ENCODE data around the gene RNF123. TPM values are rescaled to one million over a fixed set of nuclear protein-coding genes. Genes with fewer than 3 reads are reported as not detected.

The RNF123 gene
- 10 to 100 TPM; 12.3 to 20.9 (median 13.6) TPM for polyA plus RNA-seq

DNA sequence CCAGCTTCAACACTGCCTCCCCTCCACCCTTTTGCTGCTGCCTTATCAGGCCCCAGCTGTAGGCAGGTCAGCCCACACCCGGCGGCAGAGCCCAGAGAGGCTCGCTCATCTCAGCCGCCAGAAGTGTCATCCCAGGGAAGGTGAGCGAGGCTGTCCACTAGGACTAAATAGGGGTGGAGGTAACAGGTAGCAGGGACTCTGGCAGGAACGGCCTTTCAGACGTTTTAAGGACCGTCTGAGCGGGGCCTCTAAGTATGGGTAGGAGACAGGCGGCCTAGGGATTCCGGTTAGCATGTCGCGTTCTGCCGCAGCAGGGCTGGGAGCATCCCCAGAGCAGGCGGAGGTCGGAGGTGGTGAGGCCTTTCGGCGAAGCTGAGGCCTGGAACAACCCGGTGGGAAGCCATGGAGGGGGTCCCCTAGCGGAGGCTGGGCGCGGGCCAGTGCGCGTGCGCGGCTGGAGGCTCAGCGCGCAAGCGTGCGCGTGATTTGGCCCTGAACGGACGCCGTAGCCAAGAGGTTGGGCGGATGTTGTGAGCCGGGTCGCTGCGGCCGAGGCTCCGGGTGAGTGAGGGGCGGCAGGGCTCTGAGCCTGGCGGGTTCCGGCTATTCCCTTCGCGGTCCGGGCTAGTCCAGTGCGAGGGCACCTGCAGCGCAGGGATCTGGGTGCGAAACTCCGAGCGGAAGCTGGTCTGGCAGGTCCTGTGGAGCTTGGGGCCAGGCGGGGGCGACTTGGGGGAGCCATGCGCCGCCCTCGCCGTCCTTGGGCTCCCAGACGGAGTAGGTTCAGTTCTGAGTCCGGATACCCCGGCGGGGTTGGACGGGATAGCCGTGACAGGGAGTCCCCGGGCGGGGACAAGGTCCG, at the start of gene RNF123, which contains the start of gene MST1:
Gene RNF123 (plus strand): TSS at position 512 of the 862 bp plus-strand sequence. CDS start 1,609 bp downstream, outside the sequence.
Gene MST1 (minus strand): TSS at position 429 of the 862 bp plus-strand sequence. CDS start 783 bp downstream, outside the sequence.
- 1 to 3% (median 2%) methylated on average over 60 to 66 of the region's 66 CpGs for WGBS, 3 donors
- no peak within 1 kb of the TSS for H3K27ac ChIP-seq (ENCODE audit: low read depth, low read length)

DNA sequence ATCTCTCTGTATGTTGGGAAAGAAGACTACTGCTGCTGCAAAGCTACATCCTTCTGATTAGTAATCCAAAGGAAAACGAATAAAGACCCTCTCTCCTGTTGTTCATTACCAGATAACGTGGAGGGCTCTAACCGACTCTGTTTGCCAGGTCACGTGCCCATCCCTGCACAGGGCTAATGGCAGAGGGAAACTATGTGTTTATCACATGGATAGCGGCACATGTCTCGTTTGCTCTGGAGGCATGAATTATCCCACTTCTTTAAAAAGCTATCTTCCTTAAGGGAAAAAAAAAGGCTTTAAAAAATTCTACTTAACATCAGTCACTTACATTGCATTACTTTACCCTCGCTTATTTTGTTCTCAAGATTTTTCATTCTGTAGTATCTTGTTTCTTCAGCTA, 48.1 kb upstream of the RNF123 start:
- 61 to 68% (median 64%) methylated on average over 7 of the region's 7 CpGs for WGBS, 3 donors
- H3K27ac ChIP-seq (ENCODE audit: low read depth, low read length), result no peak overlapping the region

DNA sequence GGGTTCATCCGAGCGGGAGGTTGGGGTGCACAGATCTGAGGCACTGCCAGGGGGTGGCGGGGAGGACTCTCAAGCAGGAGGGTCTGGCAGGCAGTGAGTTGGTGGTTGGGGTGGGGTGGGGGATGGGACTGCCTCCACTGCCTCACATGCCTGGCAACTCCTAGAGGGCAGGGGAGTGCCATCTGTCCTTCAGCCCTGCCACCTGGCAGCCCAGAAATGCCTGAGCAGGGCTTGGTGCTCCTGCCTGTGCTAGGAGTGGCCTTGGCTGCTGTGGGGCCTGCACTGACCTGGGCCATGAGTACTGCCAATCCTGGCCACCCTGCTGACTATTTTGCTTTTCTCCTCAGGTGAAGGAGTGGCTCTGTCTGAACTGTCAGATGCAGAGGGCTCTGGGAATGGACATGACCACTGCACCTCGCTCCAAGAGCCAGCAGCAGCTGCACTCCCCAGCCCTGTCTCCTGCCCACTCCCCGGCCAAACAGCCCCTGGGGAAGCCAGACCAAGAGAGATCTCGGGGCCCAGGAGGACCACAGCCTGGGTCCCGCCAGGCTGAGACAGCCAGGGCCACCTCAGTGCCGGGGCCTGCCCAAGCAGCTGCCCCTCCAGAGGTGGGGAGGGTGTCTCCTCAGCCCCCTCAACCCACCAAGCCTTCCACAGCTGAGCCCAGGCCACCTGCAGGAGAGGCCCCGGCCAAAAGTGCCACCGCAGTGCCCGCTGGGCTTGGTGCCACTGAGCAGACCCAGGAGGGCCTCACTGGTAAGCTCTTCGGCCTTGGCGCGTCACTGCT, 47.2 kb upstream of the RNF123 start:
- 90 to 97% (median 94%) methylated on average over 13 to 14 of the region's 14 CpGs for WGBS, 3 donors
- H3K27ac ChIP-seq (ENCODE audit: low read depth, low read length), result no peak overlapping the region

DNA sequence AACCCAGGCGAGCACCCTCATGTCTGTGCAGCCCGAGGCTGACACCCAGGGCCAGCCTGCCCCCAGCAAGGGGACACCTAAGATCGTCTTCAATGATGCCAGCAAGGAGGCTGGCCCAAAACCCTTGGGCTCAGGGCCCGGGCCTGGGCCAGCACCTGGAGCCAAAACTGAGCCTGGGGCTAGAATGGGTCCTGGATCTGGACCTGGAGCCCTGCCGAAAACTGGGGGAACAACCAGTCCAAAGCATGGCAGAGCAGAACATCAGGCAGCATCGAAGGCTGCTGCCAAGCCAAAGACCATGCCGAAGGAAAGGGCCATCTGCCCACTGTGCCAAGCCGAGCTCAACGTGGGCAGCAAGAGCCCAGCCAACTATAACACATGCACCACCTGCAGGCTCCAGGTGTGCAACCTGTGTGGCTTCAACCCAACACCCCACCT, 46.6 kb upstream of the RNF123 start:
- H3K27ac ChIP-seq (ENCODE audit: low read depth, low read length), result no peak overlapping the region
- 88 to 94% (median 94%) methylated on average over 9 of the region's 9 CpGs for WGBS, 3 donors

DNA sequence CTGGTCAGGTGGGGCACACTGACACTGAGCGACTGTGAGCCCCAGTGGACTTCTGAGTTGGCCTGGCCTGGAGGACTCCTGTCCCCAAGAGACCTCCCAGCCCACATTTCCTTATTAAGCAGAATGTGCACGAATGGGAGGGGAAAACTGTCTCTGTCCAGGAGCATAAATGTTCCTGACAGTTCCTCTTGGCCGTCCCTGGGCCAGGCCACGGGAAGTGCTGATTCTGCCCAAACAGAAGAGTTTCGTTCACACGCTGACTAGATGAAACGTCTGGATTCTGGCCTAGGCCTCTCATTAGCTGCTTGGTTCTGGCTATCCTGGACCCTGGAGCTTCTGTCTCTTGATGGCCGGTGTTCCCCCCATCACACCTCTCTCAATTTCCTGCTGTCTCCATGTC, 44.7 kb upstream of the RNF123 start:
- WGBS, 3 donors, result 66 to 82% (median 66%) methylated on average over 8 of the region's 8 CpGs

DNA sequence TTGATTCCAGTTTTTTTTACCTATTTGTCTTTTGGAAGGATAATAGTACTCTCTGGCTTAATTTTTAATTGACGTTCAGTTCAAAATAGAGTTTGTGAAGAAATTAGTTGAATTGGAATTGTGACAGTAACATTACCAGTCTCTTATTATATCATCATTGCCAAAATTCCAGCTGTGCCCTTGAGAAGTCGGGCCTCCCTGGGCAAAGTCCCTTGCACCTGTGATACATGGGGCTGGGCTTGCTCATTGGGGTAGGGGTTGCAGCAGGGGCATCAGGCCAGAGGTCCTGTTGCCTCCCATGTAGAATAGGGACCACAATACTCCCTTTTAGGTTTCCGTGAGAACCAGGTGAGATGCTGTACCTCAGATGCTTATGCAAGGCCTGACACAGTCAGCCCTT, 43.1 kb upstream of the RNF123 start:
- H3K27ac ChIP-seq (ENCODE audit: low read depth, low read length), result no peak overlapping the region
- 59 to 86% (median 76%) methylated on average over 3 of the region's 3 CpGs for WGBS, 3 donors

More for the DNA sequence above, 44.7 kb upstream of the RNF123 start:
- no peak overlapping the region for H3K27ac ChIP-seq (ENCODE audit: low read depth, low read length)

DNA sequence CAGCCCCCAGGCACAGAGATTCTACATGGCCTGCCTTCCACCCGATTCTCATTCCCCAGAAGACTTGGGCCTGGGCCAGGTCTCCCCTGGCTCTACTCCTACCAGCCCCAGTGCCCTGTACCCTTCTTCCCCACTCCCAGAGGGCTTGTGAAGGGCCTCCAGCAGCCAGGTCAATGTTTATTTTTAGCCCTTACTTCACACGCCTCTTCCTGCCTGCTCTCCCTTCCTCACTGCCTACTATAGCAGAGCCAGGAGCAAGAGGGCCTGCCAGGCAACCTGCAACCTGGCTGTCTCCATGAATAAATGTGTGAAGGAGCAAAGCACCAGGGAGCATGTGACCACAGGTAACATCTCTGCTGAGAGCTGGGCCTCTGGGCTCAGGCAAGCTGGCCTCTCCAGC, 41.6 kb upstream of the RNF123 start:
- no peak overlapping the region for H3K27ac ChIP-seq (ENCODE audit: low read depth, low read length)
- WGBS, 3 donors, result 44 to 65% (median 57%) methylated on average over 2 of the region's 2 CpGs

DNA sequence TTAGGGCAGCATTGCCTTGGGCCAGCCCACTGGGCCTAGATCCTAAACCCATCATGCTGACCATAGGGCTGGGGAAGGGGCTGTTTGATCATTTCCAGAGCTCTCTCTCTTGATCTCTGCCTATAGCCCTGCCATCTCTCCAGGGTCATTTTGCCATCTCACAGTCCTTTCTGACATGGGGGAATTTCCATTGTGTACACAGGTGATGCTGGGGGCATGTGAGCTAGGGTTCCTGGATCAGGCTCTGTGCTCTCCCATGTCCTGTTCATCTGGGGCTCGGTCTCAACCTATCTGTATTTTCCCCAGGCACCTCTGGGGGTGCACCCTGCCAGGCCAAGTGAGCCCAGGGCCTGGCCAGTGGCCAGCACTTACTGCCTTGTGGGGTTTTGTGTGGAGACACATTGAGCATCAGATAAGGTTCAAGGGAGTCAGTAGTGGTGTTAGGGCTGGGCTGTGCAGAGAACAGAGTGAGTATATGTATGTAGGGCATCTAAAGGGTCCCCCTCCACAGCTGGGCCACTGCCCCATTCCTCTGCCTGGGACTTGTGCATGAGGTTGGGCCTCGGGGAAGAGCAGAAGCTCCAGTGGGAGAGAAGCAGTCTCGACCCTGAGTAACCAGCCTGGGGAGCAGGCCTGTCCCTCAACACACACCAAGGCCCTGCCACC, 40.9 kb upstream of the RNF123 start:
- 68 to 86% (median 82%) methylated on average over 3 of the region's 3 CpGs for WGBS, 3 donors
- H3K27ac ChIP-seq (ENCODE audit: low read depth, low read length), result no peak overlapping the region

DNA sequence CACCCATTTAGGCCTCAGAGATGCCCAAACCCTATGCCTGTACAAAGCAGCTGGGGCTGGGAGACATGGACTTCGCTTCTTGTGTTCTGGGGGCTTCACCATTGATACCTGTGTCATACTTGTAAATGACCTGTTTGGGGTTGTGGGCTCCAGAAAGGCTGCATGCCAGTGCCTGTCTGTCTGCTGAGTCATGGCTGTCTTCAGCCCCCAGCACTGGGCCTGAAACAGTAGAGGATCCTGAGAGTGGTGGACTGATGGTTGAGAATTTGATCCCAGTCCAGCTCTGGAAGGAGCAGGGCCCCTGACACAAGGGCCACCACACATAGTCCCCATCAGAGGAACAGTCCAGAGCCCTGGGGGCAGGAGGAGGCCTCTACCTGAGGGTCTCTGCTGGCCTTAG, 39.8 kb upstream of the RNF123 start:
- 93 to 100% (median 95%) methylated on average over 1 of the region's 1 CpG for WGBS, 3 donors

DNA sequence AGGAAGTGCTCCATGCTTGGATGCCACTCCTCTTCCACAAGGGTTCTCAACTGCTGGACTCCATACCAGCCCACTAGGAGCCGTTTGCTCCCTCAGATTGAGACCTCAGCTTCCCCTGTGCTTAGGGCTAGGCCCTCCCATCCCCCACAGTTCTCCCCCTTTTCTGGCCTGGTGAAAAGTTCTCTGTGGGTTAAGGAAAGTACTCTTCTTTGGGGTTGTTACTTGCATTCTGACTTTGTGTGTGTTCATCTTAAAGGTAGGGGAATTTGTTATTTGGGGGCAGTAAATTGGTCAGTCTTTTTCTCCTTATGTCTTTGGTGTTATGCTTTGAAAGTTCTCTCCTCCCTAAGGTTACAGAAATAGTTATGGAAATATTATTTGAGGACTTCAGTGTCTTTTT, 39.2 kb upstream of the RNF123 start:
- 62 to 100% (median 63%) methylated on average over 1 of the region's 1 CpG for WGBS, 3 donors
- H3K27ac ChIP-seq (ENCODE audit: low read depth, low read length), result no peak overlapping the region

More for the DNA sequence above, 39.8 kb upstream of the RNF123 start:
- H3K27ac ChIP-seq (ENCODE audit: low read depth, low read length), result no peak overlapping the region

DNA sequence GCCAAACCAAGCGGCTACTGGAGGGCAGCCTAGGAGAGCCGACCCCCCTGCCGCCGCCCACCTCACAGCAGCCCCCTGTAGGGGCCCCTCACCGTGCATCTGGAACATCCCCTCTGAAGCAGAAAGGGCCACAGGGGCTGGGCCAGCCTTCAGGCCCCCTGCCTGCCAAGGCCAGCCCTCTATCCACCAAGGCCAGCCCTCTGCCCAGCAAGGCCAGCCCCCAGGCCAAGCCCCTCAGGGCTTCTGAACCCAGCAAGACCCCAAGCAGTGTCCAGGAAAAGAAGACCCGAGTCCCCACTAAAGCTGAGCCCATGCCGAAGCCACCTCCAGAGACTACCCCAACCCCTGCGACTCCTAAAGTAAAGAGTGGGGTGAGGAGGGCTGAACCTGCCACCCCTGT, 38.7 kb upstream of the RNF123 start:
- WGBS, 3 donors, result 64 to 77% (median 69%) methylated on average over 8 of the region's 8 CpGs

DNA sequence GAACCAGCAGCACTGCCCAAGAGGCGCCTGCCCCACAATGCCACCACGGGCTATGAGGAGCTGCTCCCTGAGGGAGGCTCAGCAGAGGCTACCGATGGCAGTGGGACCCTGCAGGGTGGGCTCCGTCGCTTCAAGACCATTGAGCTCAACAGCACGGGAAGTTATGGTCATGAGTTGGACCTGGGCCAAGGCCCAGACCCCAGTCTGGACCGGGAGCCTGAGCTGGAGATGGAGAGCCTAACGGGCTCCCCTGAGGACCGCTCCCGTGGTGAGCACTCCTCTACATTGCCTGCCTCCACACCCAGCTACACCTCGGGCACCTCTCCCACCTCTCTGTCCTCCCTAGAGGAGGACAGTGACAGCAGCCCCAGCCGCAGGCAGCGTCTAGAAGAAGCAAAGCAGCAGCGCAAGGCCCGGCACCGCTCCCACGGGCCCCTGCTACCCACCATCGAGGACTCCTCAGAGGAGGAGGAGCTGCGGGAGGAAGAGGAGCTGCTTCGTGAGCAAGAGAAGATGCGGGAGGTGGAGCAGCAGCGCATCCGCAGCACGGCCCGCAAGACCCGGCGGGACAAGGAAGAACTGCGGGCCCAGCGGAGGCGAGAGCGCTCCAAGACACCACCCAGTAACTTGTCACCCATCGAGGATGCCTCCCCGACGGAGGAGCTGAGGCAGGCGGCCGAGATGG, 37.0 kb upstream of the RNF123 start:
- 89 to 91% (median 91%) methylated on average over 36 of the region's 36 CpGs for WGBS, 3 donors
- no peak overlapping the region for H3K27ac ChIP-seq (ENCODE audit: low read depth, low read length)

More for the DNA sequence above, 38.7 kb upstream of the RNF123 start:
- no peak overlapping the region for H3K27ac ChIP-seq (ENCODE audit: low read depth, low read length)

DNA sequence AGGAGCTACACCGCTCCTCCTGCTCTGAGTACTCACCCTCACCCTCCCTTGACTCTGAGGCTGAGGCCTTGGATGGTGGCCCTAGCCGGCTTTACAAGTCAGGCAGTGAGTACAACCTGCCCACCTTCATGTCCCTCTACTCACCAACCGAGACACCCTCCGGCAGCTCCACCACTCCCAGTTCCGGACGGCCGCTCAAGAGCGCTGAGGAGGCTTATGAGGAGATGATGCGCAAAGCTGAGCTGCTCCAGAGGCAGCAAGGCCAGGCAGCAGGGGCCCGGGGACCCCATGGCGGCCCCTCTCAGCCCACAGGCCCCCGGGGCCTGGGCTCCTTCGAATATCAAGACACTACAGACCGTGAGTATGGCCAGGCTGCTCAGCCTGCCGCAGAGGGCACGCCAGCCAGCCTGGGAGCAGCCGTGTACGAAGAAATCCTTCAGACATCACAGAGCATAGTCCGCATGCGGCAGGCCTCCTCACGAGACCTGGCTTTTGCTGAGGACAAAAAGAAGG, 36.4 kb upstream of the RNF123 start:
- H3K27ac ChIP-seq (ENCODE audit: low read depth, low read length), result no peak overlapping the region
- 86 to 91% (median 88%) methylated on average over 21 of the region's 21 CpGs for WGBS, 3 donors

DNA sequence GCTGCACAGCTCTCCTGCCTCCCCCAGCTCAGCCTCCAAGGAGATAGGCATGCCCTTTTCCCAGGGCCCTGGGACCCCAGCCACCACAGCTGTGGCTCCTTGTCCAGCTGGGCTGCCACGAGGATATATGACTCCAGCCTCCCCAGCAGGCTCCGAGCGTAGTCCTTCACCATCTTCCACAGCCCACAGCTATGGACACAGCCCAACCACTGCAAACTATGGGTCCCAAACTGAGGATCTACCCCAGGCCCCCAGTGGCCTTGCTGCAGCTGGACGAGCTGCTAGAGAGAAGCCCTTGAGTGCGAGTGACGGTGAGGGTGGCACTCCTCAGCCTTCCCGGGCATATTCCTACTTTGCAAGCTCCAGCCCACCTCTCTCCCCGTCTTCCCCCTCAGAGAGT, 35.7 kb upstream of the RNF123 start:
- WGBS, 3 donors, result 75 to 80% (median 78%) methylated on average over 8 of the region's 8 CpGs
- no peak overlapping the region for H3K27ac ChIP-seq (ENCODE audit: low read depth, low read length)

DNA sequence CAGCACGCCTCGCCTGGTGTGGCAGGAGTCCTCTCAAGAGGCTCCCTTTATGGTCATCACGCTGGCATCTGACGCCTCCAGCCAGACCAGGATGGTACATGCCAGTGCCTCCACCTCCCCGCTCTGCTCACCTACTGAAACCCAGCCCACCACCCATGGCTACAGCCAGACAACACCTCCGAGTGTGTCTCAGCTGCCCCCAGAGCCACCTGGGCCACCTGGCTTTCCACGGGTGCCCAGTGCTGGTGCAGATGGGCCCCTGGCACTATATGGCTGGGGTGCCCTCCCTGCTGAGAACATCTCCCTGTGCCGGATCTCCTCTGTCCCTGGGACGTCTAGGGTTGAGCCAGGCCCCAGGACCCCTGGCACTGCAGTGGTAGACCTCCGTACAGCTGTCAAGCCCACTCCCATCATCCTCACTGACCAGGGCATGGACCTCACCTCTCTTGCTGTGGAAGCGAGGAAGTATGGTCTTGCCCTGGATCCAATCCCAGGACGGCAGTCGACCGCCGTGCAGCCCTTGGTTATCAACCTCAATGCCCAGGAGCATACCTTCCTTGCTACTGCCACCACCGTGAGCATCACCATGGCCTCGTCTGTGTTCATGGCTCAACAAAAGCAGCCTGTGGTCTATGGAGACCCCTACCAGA, 35.1 kb upstream of the RNF123 start:
- H3K27ac ChIP-seq (ENCODE audit: low read depth, low read length), result no peak overlapping the region
- 87 to 92% (median 91%) methylated on average over 17 of the region's 17 CpGs for WGBS, 3 donors

DNA sequence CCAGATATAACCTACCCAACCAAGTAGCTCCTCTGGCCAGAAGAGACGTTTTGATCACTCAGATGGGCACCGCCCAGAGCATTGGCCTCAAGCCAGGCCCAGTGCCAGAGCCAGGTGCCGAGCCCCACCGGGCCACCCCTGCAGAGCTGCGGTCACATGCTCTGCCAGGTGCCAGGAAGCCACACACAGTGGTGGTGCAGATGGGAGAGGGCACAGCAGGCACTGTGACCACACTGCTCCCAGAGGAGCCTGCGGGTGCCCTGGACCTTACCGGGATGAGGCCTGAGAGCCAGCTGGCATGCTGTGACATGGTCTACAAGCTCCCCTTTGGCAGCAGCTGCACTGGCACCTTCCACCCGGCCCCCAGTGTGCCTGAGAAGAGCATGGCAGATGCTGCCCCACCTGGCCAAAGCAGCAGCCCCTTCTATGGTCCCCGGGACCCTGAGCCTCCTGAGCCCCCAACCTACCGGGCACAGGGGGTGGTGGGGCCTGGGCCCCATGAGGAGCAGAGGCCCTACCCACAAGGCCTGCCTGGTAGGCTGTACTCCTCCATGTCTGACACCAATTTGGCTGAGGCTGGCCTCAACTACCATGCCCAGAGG, 34.3 kb upstream of the RNF123 start:
- H3K27ac ChIP-seq (ENCODE audit: low read depth, low read length), result no peak overlapping the region
- WGBS, 3 donors, result 64 to 80% (median 69%) methylated on average over 10 of the region's 10 CpGs

DNA sequence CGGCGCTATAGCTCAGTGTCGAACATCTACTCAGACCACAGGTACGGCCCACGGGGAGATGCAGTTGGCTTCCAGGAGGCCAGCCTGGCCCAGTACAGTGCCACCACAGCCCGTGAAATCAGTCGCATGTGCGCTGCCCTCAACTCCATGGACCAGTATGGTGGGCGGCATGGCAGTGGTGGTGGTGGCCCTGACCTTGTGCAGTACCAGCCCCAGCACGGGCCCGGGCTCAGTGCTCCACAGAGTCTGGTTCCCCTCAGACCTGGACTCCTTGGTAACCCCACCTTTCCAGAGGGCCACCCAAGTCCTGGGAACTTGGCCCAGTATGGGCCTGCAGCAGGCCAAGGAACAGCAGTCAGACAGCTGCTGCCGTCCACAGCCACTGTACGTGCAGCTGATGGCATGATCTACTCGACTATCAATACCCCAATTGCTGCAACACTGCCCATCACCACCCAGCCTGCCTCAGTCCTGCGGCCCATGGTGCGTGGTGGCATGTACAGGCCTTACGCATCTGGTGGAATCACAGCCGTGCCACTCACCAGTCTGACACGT, 33.5 kb upstream of the RNF123 start:
- 94 to 97% (median 95%) methylated on average over 19 of the region's 19 CpGs for WGBS, 3 donors
- no peak overlapping the region for H3K27ac ChIP-seq (ENCODE audit: low read depth, low read length)

Measured in adipose tissue (tissue), 3 donors.